GM18909 (cell line): ENCODE measurements around the gene SLC10A3.
A peak's percentile ranks its signal among the peaks of the same experiment; 100 is the strongest.

Experiments used
- ATAC-seq: cut with Tn5 transposase; IDR thresholded peaks from one replicate; pipeline ENCODE4 v1.9.1; 2021; ENCODE audit warnings: mild to moderate bottlenecking; ENCODE audit not compliant: unreplicated experiment, poor library complexity

The SLC10A3 gene

DNA sequence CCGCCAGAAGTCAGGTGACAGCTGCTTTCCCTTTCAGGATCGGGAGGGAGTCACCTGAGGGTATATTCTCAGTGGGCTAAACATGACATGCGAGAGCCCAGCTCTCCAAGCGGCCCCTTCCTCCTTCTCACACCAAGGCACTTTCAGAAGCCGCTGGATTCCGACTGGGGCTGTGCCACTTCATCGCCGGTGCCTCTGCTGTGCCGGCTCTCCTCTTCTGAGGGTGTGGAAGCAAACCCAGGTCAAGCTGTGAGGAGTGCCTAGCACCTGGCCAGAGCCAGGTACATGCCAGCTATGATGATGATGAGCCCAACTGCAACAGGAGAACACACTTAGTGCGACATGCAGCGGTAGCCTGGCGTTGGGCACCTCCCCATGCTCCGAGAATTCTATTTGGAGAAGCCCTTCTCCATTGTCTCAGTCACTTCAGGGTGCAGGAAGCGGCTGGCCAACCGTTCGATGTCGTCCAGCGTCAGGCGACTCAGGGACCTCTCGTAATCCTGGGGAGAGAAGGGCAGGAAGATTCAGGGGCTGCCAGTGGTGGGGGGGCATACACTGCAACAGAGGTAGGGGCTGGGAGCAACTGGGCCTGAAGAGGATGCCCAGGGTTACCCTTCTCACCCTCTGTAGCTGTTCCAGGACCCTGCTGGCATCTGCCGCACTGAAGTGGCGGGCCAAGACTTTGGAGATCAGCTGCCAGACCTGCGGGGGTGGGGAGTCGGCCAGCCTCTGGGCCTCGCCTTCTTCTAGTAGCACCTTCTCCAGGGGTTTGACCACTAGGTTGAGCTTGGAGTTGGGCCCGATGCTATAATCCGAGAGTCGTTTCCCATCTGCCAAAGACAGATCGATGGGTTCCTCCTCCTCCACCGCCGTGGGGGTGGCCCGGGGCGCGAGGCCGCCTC is 5.0 kb downstream of the SLC10A3 start:
- no peak for ATAC-seq

DNA sequence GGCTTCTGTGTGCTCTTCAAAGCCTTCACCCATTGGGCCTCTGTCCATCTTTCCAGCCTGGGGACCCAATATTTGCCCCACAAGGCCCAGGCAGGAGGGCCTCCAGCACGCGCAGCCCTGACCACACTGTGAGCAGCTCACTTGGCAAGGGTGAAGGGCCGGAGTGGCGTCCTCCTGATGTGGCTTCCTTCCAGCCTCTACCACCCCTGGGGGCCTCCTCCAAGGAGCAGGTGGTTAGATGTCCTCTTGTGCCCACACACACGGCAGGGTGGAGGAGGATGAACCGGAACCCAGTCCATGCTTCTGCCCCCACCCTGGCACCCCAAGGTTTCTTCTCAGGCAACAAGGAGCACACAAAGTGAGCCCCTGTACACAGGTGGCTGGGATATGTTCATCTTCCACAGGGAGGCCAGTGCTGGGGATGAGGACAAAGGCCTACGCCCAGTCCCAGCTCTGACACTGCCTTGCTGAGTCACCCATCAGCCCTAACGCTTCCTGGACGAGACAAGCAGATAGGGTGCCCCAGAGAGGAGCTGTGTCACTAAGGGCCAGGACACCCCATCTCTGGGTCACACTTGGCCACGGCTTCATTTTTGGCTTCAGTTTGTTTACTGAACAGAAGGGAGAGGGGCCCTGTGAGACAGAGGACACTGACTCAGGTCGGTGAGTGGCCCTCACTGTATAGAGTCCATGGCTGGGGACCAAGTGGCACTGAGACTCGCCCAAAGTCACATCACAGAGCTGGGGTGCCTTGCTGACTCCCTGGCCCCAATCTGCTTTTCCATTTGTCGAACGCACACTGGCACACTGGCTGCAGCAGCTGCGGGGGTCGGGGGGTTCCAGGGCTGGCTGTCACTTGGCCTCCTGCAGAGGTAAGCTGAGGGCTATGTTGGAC is 5.9 kb downstream of the SLC10A3 start:
- ATAC-seq: no peak

DNA sequence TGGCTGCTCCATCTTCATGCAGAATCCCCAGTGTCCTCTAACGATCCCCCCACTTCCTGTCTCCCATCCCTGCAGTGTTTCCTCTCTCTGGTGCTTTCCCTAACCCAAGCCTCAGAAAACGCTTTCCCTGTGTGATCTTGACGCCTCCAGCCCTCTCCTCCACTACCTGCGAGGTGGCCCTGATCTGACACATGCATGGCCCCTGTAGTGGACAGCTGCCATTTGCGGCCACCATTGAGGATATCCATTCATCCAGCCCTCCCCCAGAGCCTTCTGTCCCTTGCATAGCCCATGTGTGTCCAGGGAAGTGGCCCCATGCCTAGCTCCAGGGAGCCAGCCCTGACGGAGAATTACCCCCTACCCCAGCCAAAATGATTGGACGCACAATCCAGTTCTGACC is 7.1 kb downstream of the SLC10A3 start:
- no peak for ATAC-seq

DNA sequence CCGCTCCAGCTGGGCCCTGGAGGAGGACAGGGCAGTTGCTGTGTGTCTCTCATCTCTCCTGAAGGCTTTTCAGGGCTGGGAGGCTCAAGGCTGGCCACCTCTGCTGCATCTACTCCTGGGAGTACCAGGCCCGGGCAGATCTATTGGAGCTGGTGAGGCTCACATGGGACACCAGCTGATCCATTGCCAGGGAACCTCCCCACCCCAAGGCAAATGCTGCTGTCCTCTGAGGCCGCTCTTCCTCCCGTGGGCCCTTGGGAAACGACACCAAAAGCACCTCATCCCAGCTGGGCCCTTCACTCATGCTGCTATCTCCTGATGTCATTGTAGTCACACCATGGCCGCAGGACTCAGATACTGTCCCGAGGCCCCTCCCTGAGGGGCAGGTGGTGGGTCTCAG is 7.6 kb downstream of the SLC10A3 start:
- no peak for ATAC-seq

DNA sequence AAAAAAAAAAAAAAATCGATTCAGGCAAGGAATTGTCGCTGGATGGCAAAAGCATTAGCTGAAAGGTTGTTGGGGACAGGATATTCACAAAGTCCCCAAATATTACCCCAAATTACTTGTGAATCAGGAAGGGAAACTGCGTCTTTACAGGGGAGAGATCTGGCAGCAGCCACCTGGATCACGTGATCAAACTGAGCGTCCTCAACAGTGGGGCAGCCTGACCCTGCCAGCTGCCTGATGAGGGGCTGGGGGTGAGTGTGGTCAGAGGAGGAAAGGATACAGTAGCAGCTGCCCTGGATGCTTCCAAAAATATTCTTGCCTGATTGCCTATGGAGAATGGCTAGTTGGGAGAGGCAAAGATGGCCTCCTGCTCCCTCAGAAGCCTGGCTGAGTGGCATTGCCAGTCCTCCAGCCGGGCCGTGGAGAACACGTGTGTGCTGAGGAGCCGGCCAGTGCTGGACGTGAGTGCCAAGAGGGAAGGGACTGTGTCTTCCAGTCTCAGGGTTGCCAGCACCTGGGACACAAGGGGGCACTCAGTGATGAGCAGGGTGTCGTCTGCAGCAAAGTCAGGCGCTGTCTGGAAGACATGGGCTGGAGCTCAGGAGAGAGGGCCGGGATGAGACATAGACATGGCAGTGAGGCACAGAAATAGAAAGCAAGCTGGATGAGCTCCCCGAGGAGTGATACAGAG is 8.4 kb downstream of the SLC10A3 start:
- ATAC-seq: no peak

DNA sequence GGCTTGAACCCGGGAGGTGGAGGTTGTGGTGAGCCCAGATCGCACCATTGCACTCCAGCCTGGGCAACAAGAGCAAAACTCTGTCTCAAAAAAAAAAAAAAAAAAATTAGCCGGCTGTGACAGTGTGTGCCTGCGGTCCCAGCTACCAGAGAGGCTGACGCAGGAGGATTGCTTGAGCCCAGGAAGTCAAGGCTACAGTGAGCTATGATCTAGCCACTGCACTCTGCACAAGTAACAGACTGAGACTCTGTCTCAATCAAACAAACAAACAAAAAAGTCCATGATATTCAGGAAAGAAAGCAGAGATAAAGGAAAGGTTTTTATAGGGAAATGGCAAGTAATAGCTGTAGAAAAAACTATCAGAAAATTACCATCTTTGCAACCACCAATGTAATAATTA is 9.2 kb downstream of the SLC10A3 start:
- no peak for ATAC-seq

GRCh38 chrX:154478728-154479622 is 11.5 kb downstream of the SLC10A3 start, which contains the start of gene LAGE3:
TSS of gene LAGE3 (minus strand) at chrX:154479281. CDS start at chrX:154478915, 366 bp downstream.
- ATAC-seq: peak; percentile 85

GRCh38 chrX:154477891-154478477 is 12.4 kb downstream of the SLC10A3 start:
- ATAC-seq: no peak

GRCh38 chrX:154476821-154477220 is 13.6 kb downstream of the SLC10A3 start:
- no peak for ATAC-seq

- no peak for ATAC-seq
Measured at GRCh38 chrX:154473683-154474082, 16.7 kb downstream of the SLC10A3 start.

DNA sequence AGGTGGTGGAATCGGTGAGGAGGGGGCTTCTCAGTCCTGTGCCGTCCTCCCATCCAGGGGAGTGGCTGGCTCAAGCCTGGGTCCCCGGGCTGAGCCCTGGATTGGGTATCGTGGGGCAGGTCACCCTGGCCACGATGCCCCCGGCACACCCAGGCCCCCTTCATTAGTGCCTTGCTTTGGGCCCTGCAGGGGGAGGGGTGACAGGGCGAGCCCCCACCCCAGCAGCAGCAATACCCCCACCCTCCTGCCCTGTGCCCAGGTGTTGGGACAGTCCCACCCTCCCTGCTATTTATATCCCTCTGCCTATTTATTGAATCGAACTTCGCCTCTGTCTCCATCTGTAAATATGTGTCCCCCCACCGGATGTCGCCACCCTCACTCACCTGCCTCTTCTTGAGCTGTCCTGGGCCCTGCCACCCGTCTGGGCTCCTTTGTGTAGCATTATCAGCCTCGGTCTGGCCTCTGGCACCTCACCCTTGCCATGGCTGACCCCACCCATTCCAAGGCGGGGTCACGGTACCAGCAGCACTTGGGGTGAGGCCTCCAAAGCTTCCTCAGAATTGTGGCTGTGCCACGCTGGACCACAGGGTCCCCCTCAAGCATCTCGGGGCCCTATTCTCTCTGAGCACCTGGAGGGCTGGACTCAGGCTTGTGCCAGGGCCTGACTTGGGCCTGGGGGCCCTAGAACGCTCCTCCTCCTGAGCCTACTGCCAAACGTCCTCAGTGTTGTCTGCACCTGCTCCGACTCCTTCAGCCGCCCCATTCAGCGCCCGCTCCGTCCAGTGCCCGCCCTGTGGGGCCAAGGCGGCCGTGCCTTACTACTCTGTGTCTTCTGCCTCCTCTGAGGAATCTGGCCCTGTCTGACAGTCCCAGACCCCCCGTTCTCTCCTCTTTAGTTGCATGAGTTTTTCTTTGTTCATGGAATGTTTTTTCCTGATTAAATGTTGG is 17.5 kb downstream of the SLC10A3 start:
- no peak for ATAC-seq

GRCh38 chrX:154471839-154472684 is 18.4 kb downstream of the SLC10A3 start:
- no peak for ATAC-seq

- ATAC-seq: no peak
Measured at GRCh38 chrX:154470914-154471568, 19.4 kb downstream of the SLC10A3 start.

DNA sequence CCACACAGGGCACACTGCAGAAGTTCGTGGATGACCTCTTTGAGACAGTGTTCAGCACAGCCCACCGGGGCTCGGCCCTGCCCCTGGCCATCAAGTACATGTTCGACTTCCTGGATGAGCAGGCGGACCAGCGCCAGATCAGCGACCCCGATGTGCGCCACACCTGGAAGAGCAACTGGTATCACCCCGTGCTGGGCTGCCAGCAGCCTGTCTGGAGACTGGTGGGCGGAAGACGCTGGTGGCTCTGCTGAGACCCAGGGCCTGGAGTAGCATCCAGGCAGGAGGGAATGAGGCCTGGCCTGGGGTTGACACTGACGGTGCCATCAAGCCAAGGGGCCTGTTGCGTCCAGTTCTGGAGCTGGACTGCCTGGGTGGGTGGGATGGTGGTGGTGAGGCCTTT is 20.0 kb downstream of the SLC10A3 start:
- no peak for ATAC-seq

- no peak for ATAC-seq
Measured at GRCh38 chrX:154469880-154470279, 20.5 kb downstream of the SLC10A3 start.

DNA sequence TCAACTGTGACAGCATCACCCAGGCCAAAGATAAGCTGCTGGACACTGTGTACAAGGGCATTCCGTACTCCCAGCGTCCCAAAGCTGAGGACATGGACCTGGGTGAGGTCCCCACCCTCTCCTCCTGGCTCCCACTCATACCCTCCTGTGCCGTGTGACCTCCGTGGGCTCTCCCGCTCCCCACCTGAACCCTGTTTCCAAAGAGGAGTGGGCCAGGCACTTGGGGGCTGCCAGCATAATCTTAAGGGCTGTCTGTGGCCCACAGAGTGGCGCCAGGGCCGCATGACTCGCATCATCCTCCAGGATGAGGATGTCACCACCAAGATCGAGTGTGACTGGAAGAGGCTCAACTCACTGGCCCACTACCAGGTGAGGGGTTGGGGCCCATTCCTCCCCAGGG is 21.3 kb downstream of the SLC10A3 start:
- no peak for ATAC-seq

GRCh38 chrX:154468217-154468616 is 22.2 kb downstream of the SLC10A3 start:
- no peak for ATAC-seq
